Neutrophil (primary cell): ENCODE data around the gene FAM78A.

Source experiments
- H3K27ac ChIP-seq: fragments of 200-600 bp; sonication (generic); 2 replicates; pipeline ENCODE4 v1.5.1; 2016; ENCODE audit warnings: mild to moderate bottlenecking, moderate library complexity
- H3K27me3 ChIP-seq: fragments of 200-600 bp; sonication (generic); 2 replicates; pipeline ENCODE4 v1.6.0; 2016; ENCODE audit warnings: mild to moderate bottlenecking
- H3K36me3 ChIP-seq: fragments of 200-600 bp; sonication (generic); 2 replicates; pipeline ENCODE4 v1.5.1; 2017
- H3K4me1 ChIP-seq, 2 experiments: fragments of 200-600 bp in 1 of 2; sonication (generic) in 1 of 2; 1 replicate in 1 of 2; 2 replicates in 1 of 2; pipeline versions ENCODE4 v1.5.1 to v1.6.1; 2013 to 2016; ENCODE audit warnings: low read depth in 1 of 2, low read length in 1 of 2, mild to moderate bottlenecking in 1 of 2, moderate library complexity in 1 of 2; ENCODE audit not compliant: control insufficient read depth in 1 of 2, insufficient read depth in 1 of 2
- H3K4me3 ChIP-seq, 2 experiments: fragments of 200-600 bp in 1 of 2; sonication (generic) in 1 of 2; 1 replicate in 1 of 2; 2 replicates in 1 of 2; pipeline ENCODE4 v1.5.1; 2013 to 2016; ENCODE audit warnings: low read depth in 1 of 2, low read length in 1 of 2, mild to moderate bottlenecking in 1 of 2, moderate library complexity in 1 of 2
- H3K9me3 ChIP-seq: fragments of 200-600 bp; sonication (generic); 2 replicates; pipeline ENCODE4 v1.5.1; 2016
- TF ChIP-seq, protein P1 (sequence below): fragments of 200-600 bp; sonication (generic); IDR thresholded peaks from 2 replicates; pipeline ENCODE4 v1.5.1; 2016; ENCODE audit warnings: antibody characterized with exemption

Gene FAM78A

DNA sequence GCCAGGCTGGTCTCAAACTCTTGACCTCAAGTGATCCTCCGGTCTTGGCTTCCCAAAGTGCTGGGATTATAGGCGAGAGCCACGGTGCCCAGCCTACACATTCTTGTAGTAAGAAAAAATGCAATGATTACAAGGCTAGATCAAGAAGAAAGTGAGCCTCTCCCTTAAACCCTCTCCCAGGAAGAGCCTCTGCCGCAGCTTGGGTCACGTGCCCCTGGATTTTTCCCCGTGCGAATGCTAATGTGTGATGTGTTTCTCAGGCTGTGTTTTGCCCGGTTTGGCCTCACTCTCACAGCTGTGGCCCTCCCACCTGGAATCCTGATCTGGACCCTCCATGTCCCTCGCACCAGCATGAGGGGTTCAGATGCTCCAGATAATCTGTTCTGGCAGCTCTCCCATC, 20.1 kb upstream of the FAM78A start:
- no peaks in the 10 kb centered on the region for H3K9me3 ChIP-seq
- TF ChIP-seq, protein P1, sequence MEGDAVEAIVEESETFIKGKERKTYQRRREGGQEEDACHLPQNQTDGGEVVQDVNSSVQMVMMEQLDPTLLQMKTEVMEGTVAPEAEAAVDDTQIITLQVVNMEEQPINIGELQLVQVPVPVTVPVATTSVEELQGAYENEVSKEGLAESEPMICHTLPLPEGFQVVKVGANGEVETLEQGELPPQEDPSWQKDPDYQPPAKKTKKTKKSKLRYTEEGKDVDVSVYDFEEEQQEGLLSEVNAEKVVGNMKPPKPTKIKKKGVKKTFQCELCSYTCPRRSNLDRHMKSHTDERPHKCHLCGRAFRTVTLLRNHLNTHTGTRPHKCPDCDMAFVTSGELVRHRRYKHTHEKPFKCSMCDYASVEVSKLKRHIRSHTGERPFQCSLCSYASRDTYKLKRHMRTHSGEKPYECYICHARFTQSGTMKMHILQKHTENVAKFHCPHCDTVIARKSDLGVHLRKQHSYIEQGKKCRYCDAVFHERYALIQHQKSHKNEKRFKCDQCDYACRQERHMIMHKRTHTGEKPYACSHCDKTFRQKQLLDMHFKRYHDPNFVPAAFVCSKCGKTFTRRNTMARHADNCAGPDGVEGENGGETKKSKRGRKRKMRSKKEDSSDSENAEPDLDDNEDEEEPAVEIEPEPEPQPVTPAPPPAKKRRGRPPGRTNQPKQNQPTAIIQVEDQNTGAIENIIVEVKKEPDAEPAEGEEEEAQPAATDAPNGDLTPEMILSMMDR = no peak

GRCh38 chr9:131292937-131293336, 16.6 kb upstream of the FAM78A start:
- TF ChIP-seq, protein P1 = no peak
- no peaks in the 10 kb centered on the region for H3K9me3 ChIP-seq
- no peaks in the 10 kb centered on the region for H3K27me3 ChIP-seq
- H3K27ac ChIP-seq = no peak overlapping the region
- no peaks in the 10 kb centered on the region for H3K4me1 ChIP-seq
- no peaks in the 10 kb centered on the region for H3K36me3 ChIP-seq
- no peak overlapping the region for H3K4me3 ChIP-seq

More for the DNA sequence above, 20.1 kb upstream of the FAM78A start:
- no peak overlapping the region for H3K4me3 ChIP-seq
- H3K27ac ChIP-seq = no peak overlapping the region
- H3K27me3 ChIP-seq = no peaks in the 10 kb centered on the region
- H3K36me3 ChIP-seq = no peaks in the 10 kb centered on the region
- no peaks in the 10 kb centered on the region for H3K4me1 ChIP-seq

GRCh38 chr9:131291795-131292315, 15.5 kb upstream of the FAM78A start:
- Histone ChIP-seq H3K36me3 (no peaks in the 10 kb centered on the region), H3K4me3 (no peak overlapping the region), H3K9me3 (no peaks in the 10 kb centered on the region), H3K4me1 (no peaks in the 10 kb centered on the region), H3K27ac (no peak overlapping the region), H3K27me3 (no peaks in the 10 kb centered on the region)
- TF ChIP-seq, protein P1 = no peak

DNA sequence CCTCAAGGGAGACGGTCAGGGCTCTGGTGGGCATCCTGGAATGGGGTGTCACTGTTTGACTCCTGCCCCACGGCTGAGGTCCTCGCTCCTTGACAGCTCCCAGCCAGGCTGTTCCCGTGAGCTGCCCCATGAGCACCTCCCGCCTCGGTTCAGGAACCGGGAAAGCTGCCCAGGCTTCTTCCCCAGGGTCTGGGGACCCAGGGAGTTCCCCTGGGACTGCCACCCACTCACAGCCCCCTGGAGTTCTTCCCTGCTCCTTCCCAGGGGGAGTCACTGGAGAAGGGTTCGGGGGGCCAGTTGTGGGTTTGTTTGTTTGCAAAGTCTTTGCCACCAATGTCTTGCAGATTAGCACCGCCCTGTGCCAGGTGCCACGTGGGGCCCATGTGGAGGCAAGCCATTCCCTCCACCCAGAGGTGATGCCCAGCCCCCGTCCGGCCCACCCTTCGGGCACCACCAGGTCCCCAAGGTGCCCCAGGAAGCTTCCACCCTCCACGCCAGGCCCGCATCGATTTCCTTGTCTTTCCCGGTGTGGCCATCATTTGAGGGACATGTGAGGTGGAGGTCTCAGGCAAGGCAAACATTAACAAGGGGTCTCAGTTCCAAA, 14.6 kb upstream of the FAM78A start:
- TF ChIP-seq, protein P1 = no peak
- no peaks in the 10 kb centered on the region for H3K36me3 ChIP-seq
- no peak overlapping the region for H3K27ac ChIP-seq
- H3K27me3 ChIP-seq = no peaks in the 10 kb centered on the region
- no peaks in the 10 kb centered on the region for H3K9me3 ChIP-seq
- no peak overlapping the region for H3K4me3 ChIP-seq
- H3K4me1 ChIP-seq = no peaks in the 10 kb centered on the region

- Histone ChIP-seq H3K36me3 (no peaks in the 10 kb centered on the region), H3K27me3 (no peaks in the 10 kb centered on the region), H3K9me3 (no peaks in the 10 kb centered on the region), H3K27ac (no peak overlapping the region), H3K4me1 (no peaks in the 10 kb centered on the region), H3K4me3 (no peak overlapping the region)
- TF ChIP-seq, protein P1 = no peak
Observed at GRCh38 chr9:131290036-131290766, 13.9 kb upstream of the FAM78A start.
